GM21717 (cell line): ENCODE data around the gene NKAIN2.
"Not testable (repeated sequence)": the region's sequence is repeated elsewhere in the genome, so short reads cannot be mapped to it uniquely, and the experiment has no call there.

Source experiments
- ATAC-seq: cut with Tn5 transposase; IDR thresholded peaks from one replicate; pipeline ENCODE4 v1.9.1; 2021; ENCODE audit warnings: mild to moderate bottlenecking, moderate library complexity; ENCODE audit not compliant: unreplicated experiment

NKAIN2 gene

DNA sequence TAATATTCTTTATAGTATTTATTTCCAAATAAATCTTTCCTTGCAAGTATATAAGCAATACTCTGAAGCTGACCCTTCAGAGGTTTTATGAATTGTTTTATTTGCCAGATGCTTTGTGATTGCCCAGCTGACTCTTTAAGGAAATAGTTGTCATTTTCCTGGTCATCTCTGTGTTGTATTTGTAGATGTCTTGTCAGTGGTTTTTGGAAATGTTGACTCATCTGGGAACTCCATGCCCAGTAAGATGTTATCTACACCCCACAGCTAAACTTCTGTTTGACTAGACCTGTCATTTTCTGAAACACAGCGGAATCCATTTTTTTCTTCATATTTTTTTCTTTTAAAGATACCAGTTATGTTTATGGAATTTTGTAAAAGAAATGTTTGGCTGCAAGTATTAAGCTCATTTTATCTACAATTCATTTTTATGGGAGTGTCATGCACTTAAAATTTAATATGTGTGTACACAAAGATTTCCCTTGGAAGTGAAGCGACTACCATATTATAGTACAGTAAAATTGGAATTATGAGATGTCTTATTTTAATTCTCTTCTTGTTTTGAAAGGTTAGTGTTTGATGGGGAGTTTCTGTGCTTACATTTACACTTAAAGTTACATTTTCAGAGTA is 491.0 kb downstream of the NKAIN2 start:
- ATAC-seq, result no peak

DNA sequence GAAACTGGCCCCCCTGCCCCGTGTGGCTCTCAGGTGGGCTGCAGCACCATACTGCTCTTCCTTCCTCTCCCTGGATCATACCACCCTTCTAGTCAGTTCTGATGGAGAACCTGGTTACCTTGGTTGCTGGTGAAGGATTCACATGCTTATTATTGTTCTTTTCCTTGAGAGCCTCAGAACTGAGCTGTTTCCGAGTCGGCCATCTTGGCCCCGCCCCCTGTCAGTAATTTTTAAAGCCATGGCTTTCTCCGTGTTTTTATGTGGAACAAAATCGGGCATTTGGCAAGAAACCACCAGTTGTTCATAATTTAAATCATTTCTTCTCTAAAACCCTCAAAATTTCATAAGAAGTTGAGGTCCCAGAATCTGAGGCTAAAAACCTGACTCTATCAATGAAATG is 493.8 kb downstream of the NKAIN2 start:
- ATAC-seq, result no peak

DNA sequence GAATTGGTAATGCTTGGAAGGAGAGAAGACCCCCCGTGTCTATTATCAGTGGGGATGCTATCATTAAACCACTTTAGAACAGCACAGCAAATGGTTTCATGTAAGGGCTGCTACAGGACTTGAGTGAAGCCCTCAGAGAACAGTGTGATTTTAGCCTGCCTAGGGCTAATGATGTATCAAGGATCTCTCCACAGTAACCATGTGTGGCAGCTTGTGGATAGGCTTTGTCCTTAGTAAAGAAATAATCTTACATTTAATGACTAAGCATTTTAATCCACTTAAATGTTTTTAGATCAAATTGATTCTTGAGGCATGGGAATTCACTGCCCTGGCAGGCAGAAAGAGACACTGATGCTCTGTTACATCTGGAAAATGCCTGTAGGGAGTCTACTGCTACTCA is 495.1 kb downstream of the NKAIN2 start:
- ATAC-seq, result no peak

DNA sequence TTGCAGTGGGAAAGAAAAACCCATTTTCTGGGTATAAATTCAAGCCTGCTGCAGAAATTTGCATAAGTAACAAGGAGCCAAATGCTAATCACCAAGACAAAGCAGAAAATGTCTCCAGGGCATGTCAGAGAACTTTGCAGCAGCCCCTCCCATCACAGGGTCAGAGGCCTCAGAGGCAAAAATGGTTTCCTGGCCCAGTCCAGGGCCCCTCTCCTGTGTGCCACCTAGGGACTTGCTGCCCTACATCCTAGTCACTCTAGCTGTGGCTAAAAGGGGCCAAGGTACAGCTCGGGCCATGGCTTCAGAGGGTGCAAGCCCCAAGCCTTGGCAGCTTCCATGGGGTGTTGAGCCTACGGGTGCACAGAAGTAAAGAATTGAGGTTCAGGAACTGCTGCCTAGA is 497.2 kb downstream of the NKAIN2 start:
- not testable (repeated sequence) for ATAC-seq

DNA sequence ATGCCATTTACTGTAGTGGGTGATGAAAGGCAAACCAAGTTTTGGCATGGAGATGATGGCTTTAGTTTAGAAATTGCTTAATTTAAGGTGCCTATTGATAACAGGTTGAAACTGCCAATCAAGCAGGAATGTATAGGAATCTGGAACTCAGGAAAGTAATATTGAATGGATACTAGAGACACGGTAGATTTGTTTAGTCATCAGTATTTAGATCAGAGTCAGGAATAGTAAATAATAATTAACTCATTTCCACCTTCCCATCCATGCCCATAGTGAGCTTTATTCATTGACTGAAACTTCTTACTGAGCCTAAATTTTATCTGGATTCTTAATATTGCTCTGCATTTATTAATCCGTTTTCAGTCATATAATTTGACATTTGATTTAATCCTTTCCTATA is 500.3 kb downstream of the NKAIN2 start:
- no peak for ATAC-seq

DNA sequence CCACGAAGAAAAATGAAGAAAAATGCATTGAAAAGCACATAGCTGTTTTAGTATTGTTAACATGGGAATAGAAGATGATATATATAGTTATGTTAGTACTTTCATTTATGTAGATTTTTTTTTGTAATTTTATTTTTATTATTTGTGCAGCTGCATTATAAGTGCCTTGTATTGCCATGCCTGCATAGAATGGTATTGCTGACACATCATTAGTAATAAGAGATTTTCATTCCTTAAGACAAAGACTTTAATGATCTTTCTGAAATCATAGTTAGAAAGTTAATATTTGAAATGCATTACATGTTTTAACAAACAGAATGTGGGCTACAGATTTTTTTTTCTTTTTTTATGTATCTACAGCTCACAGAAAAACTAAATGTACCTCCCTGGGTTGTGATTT is 506.5 kb downstream of the NKAIN2 start:
- no peak for ATAC-seq

DNA sequence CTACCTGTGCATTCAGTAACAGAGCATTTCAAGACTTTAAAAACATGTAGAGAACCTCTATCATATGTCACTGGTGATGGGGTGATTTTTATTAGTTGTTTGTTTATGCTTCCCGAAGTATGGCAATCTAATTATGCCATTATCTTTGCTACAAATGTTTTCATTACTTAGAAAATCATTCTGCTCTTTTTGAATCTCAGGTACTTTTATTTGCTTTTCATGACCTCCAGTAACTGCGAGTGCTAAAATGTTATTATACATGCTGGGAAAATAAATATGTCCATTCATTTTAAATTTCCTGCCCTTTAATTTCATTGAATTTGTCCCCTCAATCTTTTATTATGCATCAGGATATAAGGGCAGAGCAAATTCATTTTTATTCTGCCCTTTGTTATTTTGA is 515.7 kb downstream of the NKAIN2 start:
- ATAC-seq, result no peak

DNA sequence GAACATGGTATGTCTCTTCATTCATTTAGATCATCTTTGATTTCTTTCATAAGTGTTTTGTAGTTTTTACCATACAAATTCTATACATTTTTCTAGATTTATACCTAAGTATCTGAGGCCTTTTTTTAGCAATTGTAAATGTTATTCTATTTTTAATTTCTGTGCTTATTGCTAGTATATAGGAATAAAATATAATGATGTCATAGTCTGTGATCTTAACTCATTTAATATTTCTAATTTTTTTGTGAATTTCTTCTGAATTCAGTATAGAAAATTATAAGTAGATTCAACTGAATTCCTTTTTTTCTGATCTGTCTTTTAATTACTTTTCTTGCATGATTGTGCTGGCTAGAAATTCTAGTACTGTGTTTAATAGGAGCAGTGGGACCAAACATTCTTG is 520.6 kb downstream of the NKAIN2 start:
- no peak for ATAC-seq

DNA sequence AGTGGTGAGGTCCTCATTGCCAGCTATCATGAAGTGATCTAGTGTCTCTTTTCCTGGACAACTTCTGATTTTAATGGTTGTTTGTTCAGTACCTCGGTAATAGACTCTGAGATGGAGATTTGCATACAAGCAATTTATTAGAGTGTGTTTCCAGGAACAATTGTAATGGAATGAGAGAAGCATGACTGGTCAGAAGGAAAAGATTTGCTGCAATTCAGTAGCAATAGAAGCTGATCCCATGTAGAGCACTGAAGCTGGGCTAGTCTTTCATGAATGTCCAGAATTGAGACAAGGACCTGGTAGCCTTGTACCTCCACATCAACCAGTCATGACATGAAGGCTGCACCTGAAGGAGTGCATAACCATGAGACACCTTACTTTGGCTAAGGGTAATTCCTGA is 526.5 kb downstream of the NKAIN2 start:
- no peak for ATAC-seq

DNA sequence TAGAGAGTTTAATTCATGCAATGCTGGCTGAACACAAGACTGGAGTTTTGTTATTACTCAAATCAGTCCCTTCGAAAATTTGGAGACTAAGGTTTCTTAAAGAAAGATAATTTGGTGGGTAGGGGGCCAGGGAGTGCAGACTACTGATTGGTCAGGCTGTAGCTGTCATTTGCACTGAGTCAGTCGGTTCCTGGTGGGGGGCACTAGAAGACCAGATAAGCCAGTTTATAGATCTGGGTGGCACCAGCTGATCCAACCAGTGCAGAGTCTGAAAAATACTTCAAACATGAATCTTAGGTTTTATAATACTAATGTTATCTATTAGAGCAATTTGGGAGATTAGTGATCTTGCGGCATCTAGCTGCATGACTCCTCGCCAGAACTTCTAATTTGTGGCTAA is 530.7 kb downstream of the NKAIN2 start:
- ATAC-seq, result no peak

DNA sequence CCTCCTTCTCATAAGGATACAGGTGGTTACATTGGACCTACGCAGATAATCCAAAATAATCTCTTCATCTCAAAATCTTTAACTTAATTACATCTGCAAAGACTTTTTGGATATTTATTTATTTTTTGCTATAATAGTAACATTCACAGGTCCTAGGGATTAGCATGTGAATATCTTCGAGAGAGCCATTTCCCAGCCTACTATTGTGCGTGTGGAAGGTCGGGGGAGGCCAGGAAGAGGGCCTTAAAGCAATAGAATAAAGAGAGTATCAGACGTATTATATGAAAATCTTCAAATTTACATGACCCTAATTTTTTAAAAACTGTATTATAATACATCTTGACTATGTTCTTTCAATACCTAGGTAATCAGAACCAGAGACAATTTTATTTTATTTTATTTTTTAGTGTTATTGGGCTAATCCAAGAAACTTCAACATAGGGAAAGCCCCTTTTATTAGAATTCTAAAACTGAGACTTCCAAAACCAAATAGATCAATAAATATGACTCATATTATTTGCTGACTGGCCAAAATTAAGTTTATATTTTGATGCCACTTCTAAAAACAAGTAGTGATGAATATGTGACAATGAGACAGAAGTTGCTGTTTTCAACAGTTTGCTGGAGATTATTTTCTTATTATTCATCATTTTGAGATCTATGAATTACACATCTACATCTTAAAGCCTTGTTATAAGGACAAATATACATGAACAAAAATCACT is 536.1 kb downstream of the NKAIN2 start:
- ATAC-seq, result no peak

DNA sequence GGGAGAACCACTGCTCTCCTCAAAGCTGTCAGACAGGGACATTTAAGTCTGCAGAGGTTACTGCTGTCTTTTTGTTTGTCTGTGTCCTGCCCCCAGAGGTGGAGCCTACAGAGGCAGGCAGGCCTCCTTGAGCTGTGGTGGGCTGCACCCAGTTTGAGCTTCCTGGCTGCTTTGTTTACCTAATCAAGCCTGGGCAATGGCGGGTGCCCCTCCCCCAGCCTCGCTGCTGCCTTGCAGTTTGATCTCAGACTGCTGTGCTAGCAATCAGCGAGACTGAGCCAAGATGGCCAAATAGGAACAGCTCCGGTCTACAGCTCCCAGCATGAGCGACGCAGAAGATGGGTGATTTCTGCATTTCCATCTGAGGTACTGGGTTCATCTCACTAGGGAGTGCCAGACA is 544.7 kb downstream of the NKAIN2 start:
- ATAC-seq, result not testable (repeated sequence)

DNA sequence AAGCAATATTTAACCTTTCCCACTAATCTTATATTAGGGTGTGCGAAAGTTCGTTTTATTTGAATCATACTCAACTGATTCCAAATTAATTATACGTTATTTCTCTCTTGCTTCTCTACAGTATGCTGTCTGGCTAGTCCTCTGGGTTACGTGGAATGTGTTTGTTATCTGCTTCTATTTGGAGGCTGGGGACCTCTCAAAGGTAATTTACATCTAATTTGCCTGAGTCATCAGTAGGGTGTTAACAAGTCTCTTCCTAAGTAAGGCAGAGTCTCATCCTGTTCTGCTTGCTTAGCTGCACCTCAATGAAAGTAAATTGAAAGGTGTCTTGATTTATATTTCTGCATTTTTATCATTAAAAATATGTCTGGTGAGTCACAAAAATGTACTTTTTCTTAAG is 551.5 kb downstream of the NKAIN2 start:
- no peak for ATAC-seq

DNA sequence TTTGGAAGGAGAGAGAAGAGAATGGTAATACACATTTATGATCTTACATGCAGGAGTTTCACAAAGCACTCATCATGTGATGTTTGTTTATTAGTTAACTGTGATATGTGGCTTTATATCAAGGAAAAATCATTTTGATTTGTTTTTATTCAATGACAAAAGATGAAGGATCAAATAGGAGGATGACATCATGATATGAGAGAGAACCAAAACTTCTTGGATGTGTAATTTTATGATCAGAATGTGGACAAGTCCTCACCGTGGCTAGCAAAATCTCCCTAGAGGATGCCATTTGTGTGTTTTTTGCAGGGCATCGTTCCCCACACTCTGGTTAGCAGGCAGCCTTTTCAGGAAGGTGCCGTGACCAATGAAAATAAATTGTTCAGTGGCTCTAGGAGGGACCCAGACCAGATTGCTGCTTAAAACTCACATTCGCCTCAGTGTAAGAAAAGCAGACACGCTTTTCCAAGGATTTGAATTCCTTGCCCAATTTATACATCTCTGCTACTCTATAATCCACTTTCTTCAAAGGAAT is 552.7 kb downstream of the NKAIN2 start:
- no peak for ATAC-seq

DNA sequence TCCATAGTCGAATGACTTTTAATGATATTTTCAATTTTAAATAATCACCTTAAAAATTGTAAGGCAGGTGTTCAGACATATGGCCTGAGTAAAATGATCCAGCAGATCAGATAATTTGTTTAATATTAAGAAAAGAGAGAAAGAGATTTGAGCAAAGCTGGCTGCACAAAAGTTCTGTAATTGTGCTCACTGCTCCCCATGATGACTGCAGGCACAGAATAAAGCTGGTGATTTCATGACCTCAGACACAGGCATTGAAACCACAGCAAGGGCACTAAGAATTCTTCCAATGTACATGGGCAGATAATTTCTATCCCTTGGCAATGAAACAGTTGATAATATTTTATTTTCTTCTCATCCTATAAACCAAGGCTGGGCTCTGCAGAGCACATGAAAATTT is 553.1 kb downstream of the NKAIN2 start:
- ATAC-seq, result no peak

DNA sequence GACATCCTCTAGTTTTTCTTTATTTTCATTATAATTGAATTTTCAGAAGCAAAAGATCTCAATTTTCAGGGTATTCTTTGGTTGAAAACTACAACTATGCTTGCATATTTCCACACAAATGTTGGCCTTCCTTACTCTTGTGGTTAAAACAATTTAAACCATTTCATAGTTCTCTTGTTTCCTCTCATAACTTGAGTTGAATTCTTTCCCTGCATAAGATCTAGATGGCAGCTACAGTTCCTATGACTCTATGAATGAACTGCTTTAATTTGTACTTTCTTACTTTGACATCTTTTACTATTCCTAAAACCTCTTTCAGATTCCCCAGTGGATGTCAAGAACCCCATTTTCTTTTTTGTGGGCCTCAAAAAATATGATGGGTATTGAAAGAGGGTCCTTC is 564.5 kb downstream of the NKAIN2 start:
- ATAC-seq, result no peak

DNA sequence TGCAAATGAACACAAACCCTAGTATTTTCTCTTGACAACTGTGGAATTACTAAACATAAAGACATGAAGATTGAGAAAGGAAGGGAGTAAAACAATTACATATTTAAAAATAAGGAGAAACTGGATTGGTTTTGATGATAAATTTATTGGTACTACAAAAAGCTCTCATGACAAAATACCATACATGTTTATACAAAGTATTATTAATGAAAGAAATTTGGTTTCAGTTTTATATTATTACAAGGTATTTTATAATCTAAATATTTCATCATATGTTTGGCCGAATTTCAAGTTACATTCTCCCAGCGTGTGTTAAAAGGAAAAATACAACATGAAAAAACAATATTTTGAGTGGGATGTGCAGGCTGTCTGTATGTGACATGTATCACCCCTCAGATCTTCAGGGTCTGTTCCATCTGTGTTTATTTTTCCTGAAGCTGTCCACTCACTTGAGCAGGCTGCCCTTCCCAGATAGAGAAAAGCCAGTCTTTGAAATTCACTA is 568.4 kb downstream of the NKAIN2 start:
- ATAC-seq, result no peak

DNA sequence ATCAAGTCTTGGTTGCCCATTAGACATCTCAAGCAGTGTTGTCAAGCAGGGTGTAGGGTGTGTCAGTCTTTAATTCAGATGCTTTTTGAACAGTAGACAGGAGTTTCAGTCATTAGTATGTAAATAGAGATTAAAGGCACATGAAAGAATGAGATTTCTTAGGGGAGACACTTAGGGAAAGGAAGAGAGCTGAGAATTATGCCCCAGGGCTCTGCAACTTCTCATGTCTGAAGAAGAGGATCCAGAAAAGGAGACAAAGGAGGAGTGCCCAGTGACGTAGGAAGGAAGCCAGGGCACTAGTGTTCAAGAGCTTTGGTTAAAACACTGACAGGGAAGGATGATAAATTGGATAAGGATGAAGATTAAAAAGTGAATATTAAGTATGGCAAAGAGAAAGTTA is 569.7 kb downstream of the NKAIN2 start:
- no peak for ATAC-seq

DNA sequence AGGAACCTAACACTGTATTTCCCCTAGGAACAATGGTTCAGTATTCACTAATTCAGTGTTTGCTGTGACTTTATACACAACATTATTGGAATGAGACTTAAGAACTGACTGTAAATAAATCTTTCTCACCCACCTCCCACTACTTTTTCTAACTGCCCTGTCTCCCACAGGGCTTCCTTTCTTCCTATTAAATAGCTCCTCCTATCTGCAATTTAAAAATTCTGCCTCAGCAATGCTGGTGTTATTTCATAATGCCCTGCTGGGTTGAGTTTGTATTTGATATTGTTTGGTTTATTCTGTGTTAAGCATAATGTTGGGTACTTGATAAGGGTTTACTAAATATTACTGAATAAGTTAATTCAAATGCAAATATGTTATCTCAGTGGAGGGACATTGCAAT is 585.5 kb downstream of the NKAIN2 start:
- ATAC-seq, result no peak

DNA sequence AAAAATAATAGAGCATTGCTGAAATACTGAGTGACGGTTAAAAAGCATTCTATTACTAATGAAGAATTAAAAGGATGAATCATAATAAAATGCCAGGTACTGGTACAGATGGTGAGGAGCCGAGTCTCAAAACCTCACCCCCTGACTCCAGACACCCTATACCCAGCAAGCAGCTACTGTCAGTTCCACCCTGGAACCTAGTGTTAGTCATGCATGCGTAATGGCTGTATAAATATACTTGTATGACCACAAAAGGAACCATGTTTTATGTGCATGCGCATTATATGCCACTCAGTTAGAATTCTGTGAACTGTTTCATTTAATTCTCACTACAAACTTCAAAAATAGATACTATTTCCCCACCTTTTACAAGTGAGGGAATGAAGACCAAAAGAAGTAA is 589.9 kb downstream of the NKAIN2 start:
- ATAC-seq, result no peak

DNA sequence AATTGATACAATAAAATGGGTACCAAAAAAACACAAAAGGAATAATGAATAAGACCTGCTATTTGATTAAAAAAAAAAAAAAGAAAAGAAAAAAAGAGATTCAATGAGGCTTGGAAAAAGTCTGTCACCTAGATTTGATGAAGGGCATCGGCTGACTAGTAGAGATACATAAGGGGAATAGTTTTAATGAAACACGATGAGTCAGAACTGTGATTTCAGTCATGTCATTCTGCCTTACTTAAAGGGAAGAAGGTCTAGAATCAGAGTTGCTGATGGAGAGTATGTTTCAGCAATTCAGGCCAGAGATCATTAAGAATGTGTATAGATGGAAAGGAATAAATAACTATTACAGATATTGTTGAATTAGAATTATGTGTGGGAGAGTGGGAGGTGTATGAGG is 592.7 kb downstream of the NKAIN2 start:
- no peak for ATAC-seq

DNA sequence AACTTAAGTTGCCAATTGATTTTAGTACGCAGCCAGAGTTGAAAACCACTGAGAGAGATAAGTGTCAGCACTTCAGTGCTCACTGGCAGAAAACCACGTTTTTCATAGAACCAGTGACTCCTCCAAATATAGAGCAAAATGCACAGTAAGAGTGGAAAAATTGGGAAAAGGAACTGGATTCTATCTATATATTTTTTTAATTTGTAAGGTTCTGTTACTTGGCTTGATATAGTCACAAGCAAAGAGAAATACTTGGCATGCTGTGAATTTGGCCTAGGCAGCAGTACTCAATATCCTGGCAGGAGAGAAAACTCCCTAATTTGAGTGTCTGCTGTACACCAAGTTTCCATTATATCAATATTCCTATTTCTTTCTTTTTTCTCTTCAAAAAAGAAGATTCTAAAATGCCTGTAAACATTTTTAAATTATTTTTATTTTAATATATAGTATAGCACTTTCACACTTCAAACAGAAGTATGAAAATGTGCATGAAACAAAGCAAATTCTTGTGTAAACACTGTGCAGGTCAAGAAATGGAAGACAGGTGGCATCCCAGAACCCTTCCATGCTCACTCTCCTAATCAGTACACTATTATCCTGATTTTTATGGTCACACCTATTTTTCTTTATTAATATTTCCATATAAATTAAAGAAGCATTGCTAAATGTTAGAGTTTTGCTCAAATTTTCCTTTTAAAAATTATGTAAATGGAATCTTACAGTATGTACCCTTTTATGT is 596.8 kb downstream of the NKAIN2 start:
- ATAC-seq, result no peak
